HepG2 (cell line): ENCODE results near the gene RRBP1. TPM values are rescaled to one million over a fixed set of nuclear protein-coding genes. Genes with fewer than 3 reads are reported as not detected.

Experiments used
- ATAC-seq: fragments of 200-7000 bp; cut with Tn5 transposase; 3 replicates; pipeline ENCODE4 v1.9.1; 2020; ENCODE audit warnings: mild to moderate bottlenecking, moderate library complexity
- BruUV-seq: library from RNA; stranded (reverse); fragments of 400-500 nt; replicated peaks from 2 replicates; lab custom pipeline; 2021; lab: Mats Ljungman, UMichigan
- CTCF ChIA-PET: fragments of 300-600 bp; formaldehyde crosslinking; extraction: SDS; loops from one replicate; lab custom pipeline; 2021; ENCODE audit warnings: low total read pairs, inconsistent platforms, low intra/inter-chr PET ratio; lab: Yijun Ruan, JAX
- POLR2A ChIA-PET: fragments of 350-600 bp; sonication (Branson Sonifier 250); formaldehyde crosslinking; loops from one replicate; lab custom pipeline; 2020; ENCODE audit warnings: antibody characterized with exemption, inconsistent platforms; lab: Yijun Ruan, JAX
- DNase-seq: peaks from one replicate; pipeline ENCODE4 v3.0.0-alpha.2; 2015; ENCODE audit warnings: low spot score
- FAIRE-seq: peaks from 3 replicates; lab custom pipeline; 2011; peaks lifted over from hg19 to GRCh38; lab: Jason Lieb, UNC
- H2AFZ ChIP-seq: one replicate; pipeline ENCODE4 v1.6.1; 2011; ENCODE audit warnings: low read length, inconsistent platforms
- H3K27ac ChIP-seq: fragments of 300-600 bp; 3 replicates; pipeline ENCODE4 v1.8.0; 2011; ENCODE audit warnings: mixed run types, mild to moderate bottlenecking, mixed read lengths, low read length, inconsistent platforms; ENCODE audit not compliant: insufficient read depth; ENCODE audit errors: extremely low read length
- H3K27me3 ChIP-seq, 2 experiments: fragments of 200-600 bp in 1 of 2; 2 replicates in 1 of 2; 3 replicates in 1 of 2; pipeline versions ENCODE4 v1.6.0 to v1.8.0; 2011; ENCODE audit warnings: low read length in 2 of 2, mild to moderate bottlenecking in 2 of 2, moderate library complexity in 2 of 2, inconsistent platforms in 1 of 2; ENCODE audit not compliant: insufficient read depth in 2 of 2, control insufficient read depth in 1 of 2
- H3K36me3 ChIP-seq, 2 experiments: fragments of 200-600 bp in 1 of 2; replicated peaks in 1 of 2; 2 replicates in 1 of 2; 3 replicates in 1 of 2; pipeline versions ENCODE4 v1.5.1 to v1.8.0; 2011; ENCODE audit warnings: low read length in 2 of 2, inconsistent platforms in 1 of 2; ENCODE audit not compliant: insufficient read depth in 2 of 2, control insufficient read depth in 1 of 2
- H3K4me1 ChIP-seq: 2 replicates; pipeline ENCODE4 v1.5.1; 2012; ENCODE audit warnings: low read length, inconsistent platforms; ENCODE audit not compliant: insufficient read depth
- H3K4me2 ChIP-seq: 2 replicates; pipeline ENCODE4 v1.6.0; 2011; ENCODE audit warnings: low read depth, low read length, inconsistent platforms
- H3K4me3 ChIP-seq, 3 experiments: fragments of 200-600 bp in 1 of 3; sonication (generic), shearing (Covaris generic) in 1 of 3; replicated peaks in 1 of 3; 2 replicates each; pipeline ENCODE4 v1.5.1; 2011 to 2016; ENCODE audit warnings: low read length in 3 of 3, inconsistent platforms in 2 of 3, low read depth in 2 of 3, mild to moderate bottlenecking in 2 of 3, control low read depth in 1 of 3, mixed read lengths in 1 of 3; ENCODE audit not compliant: insufficient read depth in 1 of 3
- H3K79me2 ChIP-seq: one replicate; pipeline ENCODE4 v1.6.1; 2011; ENCODE audit warnings: low read length, inconsistent platforms; ENCODE audit not compliant: insufficient read depth
- H3K9ac ChIP-seq: 2 replicates; pipeline ENCODE4 v1.6.0; 2011; ENCODE audit warnings: mild to moderate bottlenecking, low read depth, low read length, inconsistent platforms; ENCODE audit not compliant: insufficient read depth
- H3K9me3 ChIP-seq: 2 replicates; pipeline ENCODE4 v1.5.1; 2012; ENCODE audit warnings: mild to moderate bottlenecking, low read length
- H4K20me1 ChIP-seq: 2 replicates; pipeline ENCODE4 v1.6.0; 2011; ENCODE audit warnings: inconsistent platforms, mild to moderate bottlenecking, low read length, moderate library complexity; ENCODE audit not compliant: insufficient read depth
- CCAR2 ChIP-seq: fragments of 200-400 bp; formaldehyde crosslinking; optimal IDR thresholded peaks from 2 replicates; pipeline ENCODE3; 2018; ENCODE audit warnings: low read depth, mild to moderate bottlenecking, low read length, moderate library complexity
- HNF4A ChIP-seq: sonication (generic); formaldehyde crosslinking; IDR thresholded peaks from 2 replicates; pipeline ENCODE4 v1.4.0; 2020; ENCODE audit warnings: missing genetic modification reagents
- IRF2 ChIP-seq: IDR thresholded peaks from 2 replicates; pipeline ENCODE4 v1.6.1; 2018; ENCODE audit warnings: missing genetic modification reagents, missing compliant biosample characterization
- KAT8 ChIP-seq: IDR thresholded peaks from 2 replicates; pipeline ENCODE4 v1.6.1; 2016; ENCODE audit warnings: missing genetic modification reagents, missing compliant biosample characterization
- MEIS2 ChIP-seq: sonication (generic); formaldehyde crosslinking; IDR thresholded peaks from 2 replicates; pipeline ENCODE4 v1.9.0; 2021; ENCODE audit warnings: mild to moderate bottlenecking, missing genetic modification reagents
- NR2F6 ChIP-seq, 2 experiments: IDR thresholded peaks; 2 replicates each; pipeline ENCODE4 v1.6.1; 2016; ENCODE audit warnings: antibody characterized with exemption in 1 of 2, mild to moderate bottlenecking in 1 of 2
- NRL ChIP-seq: sonication (generic); formaldehyde crosslinking; IDR thresholded peaks from 2 replicates; pipeline ENCODE4 v1.5.0; 2020; ENCODE audit warnings: missing genetic modification reagents, mild to moderate bottlenecking, moderate library complexity, borderline replicate concordance
- PHF21A ChIP-seq: sonication (generic); formaldehyde crosslinking; IDR thresholded peaks from 2 replicates; pipeline ENCODE4 v1.5.0; 2020; ENCODE audit warnings: mild to moderate bottlenecking, missing genetic modification reagents
- RBFOX2 ChIP-seq: fragments of 200-400 bp; formaldehyde crosslinking; IDR thresholded peaks from 2 replicates; pipeline ENCODE4 v1.6.1; 2017; ENCODE audit warnings: low read depth, mild to moderate bottlenecking, low read length
- SIN3B ChIP-seq: fragments of 150-350 bp; IDR thresholded peaks from 2 replicates; pipeline ENCODE4 v1.6.1; 2014; ENCODE audit warnings: low read length
- SMAD1 ChIP-seq: sonication (generic); formaldehyde crosslinking; IDR thresholded peaks from 2 replicates; pipeline ENCODE4 v1.4.0; 2020; ENCODE audit warnings: missing genetic modification reagents, low read depth, mild to moderate bottlenecking, borderline replicate concordance
- SSRP1 ChIP-seq: IDR thresholded peaks from 2 replicates; pipeline ENCODE4 v1.6.1; 2016; ENCODE audit warnings: control low read depth
- ZFP82 ChIP-seq: sonication (generic); formaldehyde crosslinking; IDR thresholded peaks from 2 replicates; pipeline ENCODE4 v1.5.1; 2020; ENCODE audit warnings: mild to moderate bottlenecking, missing genetic modification reagents, borderline replicate concordance
- ZNF232 ChIP-seq: sonication (generic); formaldehyde crosslinking; IDR thresholded peaks from 2 replicates; pipeline ENCODE4 v1.4.0; 2020; ENCODE audit warnings: missing genetic modification reagents, borderline replicate concordance
- ZNF546 ChIP-seq: sonication (generic); formaldehyde crosslinking; conservative IDR thresholded peaks from 2 replicates; pipeline ENCODE4 v1.8.1; 2023; ENCODE audit warnings: mild to moderate bottlenecking, missing genetic modification reagents
- ZNF550 ChIP-seq: sonication (generic); formaldehyde crosslinking; IDR thresholded peaks from 2 replicates; pipeline ENCODE4 v1.4.0; 2020; ENCODE audit warnings: mild to moderate bottlenecking, missing genetic modification reagents, borderline replicate concordance
- ZNF878 ChIP-seq: sonication (generic); formaldehyde crosslinking; IDR thresholded peaks from 2 replicates; pipeline ENCODE4 v1.8.1; 2023; ENCODE audit warnings: mild to moderate bottlenecking, missing genetic modification reagents, moderate library complexity
- ZSCAN21 ChIP-seq: sonication (generic); formaldehyde crosslinking; IDR thresholded peaks from 2 replicates; pipeline ENCODE4 v1.8.0; 2022; ENCODE audit warnings: mild to moderate bottlenecking, missing genetic modification reagents, moderate library complexity, borderline replicate concordance
- WGBS: methylation state at CpG from one replicate; pipeline ENCODE4 v1.1.6; 2017; ENCODE audit warnings: low lambda C conversion rate; 5-methylcytosine and 5-hydroxymethylcytosine counted together
- in situ Hi-C: cut with HindIII; loops from 2 replicates; pipeline ENCODE4 v1.10.0; 2017; ENCODE audit warnings: low pct_unique_long_range_greater_than_20kb; ENCODE audit not compliant: extremely low pct_ligation_motif_present
- intact Hi-C: fragments of 100-400 bp; cut with micrococcal nuclease; formaldehyde crosslinking; loops from one replicate; pipeline ENCODE4 v1.10.0; 2022; ENCODE audit not compliant: unreplicated experiment
- polyA plus RNA-seq, 8 experiments: library from polyadenylated mRNA; depleted of rRNA in 3 of 8; stranded (reverse) in 7 of 8; unstranded in 1 of 8; fragments of >200 nt; fragmentation: Illumina TruSeq in 4 of 8; extraction: Trizol in 4 of 8; gene quantifications; 2 replicates each; pipeline versions ENCODE4 v1.2.1 to v1.2.3, GENCODE V29; 2011 to 2016; ENCODE audit warnings: low read depth in 4 of 8, missing spikeins in 1 of 8, mixed read lengths in 1 of 8; ENCODE audit not compliant: insufficient read depth in 1 of 8
- total RNA-seq, 5 experiments: library from RNA; depleted of rRNA; stranded (reverse); fragments of >200 nt; fragmentation: Illumina TruSeq; extraction: Trizol; gene quantifications; 2 replicates each; pipeline ENCODE4 v1.2.3, GENCODE V29; 2016; ENCODE audit warnings: low read depth in 1 of 5
- TF ChIP-seq, protein P1 (sequence below): sonication (generic); formaldehyde crosslinking; IDR thresholded peaks from 2 replicates; pipeline ENCODE4 v1.4.0; 2020; ENCODE audit warnings: missing genetic modification reagents, borderline replicate concordance
- TF ChIP-seq, protein P2 (sequence below): IDR thresholded peaks from 2 replicates; pipeline ENCODE4 v1.4.0; 2020; ENCODE audit warnings: mild to moderate bottlenecking, missing genetic modification reagents

Gene RRBP1
- total and polyA plus RNA-seq, 2 of the 13 experiments (the other 11 are each of a cell fraction or from before 2014, with no cell fraction given), result 150 to 222 TPM

DNA sequence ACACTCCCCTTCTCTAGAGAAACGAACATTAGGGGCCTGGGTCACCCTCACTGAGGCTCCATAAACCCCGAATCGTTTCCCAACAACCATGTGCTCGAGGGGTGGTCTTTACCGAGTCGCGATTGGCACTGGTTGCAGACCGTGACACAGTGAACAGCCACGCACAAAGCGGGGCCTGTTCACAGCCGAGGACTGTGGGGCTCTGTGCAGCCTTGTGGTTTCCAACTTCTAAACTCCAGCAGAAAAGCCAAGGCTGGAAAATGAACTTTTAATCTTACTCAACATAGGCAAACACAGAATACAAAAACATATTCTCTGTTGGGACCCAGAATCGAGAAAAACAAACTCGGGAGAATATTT, 19.0 kb downstream of the RRBP1 start:
- DNase-seq (no peak), FAIRE-seq (no peak), ATAC-seq (peak; percentile 16)
- Histone ChIP-seq H3K27ac (peak overlapping the region; percentile 21), H3K4me3 (no peak overlapping the region), H3K4me2 (peak overlapping the region; percentile 2; the same call in 1 of the 2 replicates), H3K27me3 (no peaks in the 10 kb centered on the region), H2AFZ (no peak overlapping the region), H3K36me3 (peaks cover 33 to 65% of the 10 kb centered on the region in 2 experiments), H4K20me1 (peaks cover 93% of the 10 kb centered on the region), H3K9ac (no peak overlapping the region), H3K9me3 (no peaks in the 10 kb centered on the region), H3K79me2 (peaks cover 91% of the 10 kb centered on the region), H3K4me1 (peaks cover 58% of the 10 kb centered on the region)
- ChIA-PET CTCF (no interaction called here), POLR2A (interaction anchor here (1.0 kb wide), 1 partner anchor 196 kb away, joined by 5 read pairs; no protein-coding TSS in a partner anchor)
- intact Hi-C loops (no loop called here), in situ Hi-C loops (no loop called here)
- WGBS, result 70% methylated on average over 13 of the region's 13 CpGs
- no TSS peak for BruUV-seq
- no peak for TF ChIP-seq SIN3B
- TF ChIP-seq ZNF878 (CRISPR knock-in tag), result no peak
- TF ChIP-seq ZNF232 (CRISPR knock-in tag), result no peak
- TF ChIP-seq ZFP82 (CRISPR knock-in tag), result no peak
- TF ChIP-seq, protein P1, sequence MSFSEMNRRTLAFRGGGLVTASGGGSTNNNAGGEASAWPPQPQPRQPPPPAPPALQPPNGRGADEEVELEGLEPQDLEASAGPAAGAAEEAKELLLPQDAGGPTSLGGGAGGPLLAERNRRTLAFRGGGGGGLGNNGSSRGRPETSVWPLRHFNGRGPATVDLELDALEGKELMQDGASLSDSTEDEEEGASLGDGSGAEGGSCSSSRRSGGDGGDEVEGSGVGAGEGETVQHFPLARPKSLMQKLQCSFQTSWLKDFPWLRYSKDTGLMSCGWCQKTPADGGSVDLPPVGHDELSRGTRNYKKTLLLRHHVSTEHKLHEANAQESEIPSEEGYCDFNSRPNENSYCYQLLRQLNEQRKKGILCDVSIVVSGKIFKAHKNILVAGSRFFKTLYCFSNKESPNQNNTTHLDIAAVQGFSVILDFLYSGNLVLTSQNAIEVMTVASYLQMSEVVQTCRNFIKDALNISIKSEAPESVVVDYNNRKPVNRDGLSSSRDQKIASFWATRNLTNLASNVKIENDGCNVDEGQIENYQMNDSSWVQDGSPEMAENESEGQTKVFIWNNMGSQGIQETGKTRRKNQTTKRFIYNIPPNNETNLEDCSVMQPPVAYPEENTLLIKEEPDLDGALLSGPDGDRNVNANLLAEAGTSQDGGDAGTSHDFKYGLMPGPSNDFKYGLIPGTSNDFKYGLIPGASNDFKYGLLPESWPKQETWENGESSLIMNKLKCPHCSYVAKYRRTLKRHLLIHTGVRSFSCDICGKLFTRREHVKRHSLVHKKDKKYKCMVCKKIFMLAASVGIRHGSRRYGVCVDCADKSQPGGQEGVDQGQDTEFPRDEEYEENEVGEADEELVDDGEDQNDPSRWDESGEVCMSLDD (CRISPR knock-in tag), result no peak
- no peak for TF ChIP-seq CCAR2
- TF ChIP-seq SMAD1 (CRISPR knock-in tag), result no peak
- TF ChIP-seq ZSCAN21, result no peak
- TF ChIP-seq, protein P2, sequence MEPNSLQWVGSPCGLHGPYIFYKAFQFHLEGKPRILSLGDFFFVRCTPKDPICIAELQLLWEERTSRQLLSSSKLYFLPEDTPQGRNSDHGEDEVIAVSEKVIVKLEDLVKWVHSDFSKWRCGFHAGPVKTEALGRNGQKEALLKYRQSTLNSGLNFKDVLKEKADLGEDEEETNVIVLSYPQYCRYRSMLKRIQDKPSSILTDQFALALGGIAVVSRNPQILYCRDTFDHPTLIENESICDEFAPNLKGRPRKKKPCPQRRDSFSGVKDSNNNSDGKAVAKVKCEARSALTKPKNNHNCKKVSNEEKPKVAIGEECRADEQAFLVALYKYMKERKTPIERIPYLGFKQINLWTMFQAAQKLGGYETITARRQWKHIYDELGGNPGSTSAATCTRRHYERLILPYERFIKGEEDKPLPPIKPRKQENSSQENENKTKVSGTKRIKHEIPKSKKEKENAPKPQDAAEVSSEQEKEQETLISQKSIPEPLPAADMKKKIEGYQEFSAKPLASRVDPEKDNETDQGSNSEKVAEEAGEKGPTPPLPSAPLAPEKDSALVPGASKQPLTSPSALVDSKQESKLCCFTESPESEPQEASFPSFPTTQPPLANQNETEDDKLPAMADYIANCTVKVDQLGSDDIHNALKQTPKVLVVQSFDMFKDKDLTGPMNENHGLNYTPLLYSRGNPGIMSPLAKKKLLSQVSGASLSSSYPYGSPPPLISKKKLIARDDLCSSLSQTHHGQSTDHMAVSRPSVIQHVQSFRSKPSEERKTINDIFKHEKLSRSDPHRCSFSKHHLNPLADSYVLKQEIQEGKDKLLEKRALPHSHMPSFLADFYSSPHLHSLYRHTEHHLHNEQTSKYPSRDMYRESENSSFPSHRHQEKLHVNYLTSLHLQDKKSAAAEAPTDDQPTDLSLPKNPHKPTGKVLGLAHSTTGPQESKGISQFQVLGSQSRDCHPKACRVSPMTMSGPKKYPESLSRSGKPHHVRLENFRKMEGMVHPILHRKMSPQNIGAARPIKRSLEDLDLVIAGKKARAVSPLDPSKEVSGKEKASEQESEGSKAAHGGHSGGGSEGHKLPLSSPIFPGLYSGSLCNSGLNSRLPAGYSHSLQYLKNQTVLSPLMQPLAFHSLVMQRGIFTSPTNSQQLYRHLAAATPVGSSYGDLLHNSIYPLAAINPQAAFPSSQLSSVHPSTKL, result no peak
- TF ChIP-seq MEIS2 (CRISPR knock-in tag), result no peak
- no peak for TF ChIP-seq KAT8
- 0 out of 2 replicates have a peak, but pooled peaks have one; percentile 73 for TF ChIP-seq SSRP1 (CRISPR knock-in tag)
- no peak for TF ChIP-seq PHF21A (CRISPR knock-in tag)
- TF ChIP-seq NR2F6 (IDR thresholded peaks at IDR 0.05), result no peak
- TF ChIP-seq NR2F6 (CRISPR knock-in tag; IDR thresholded peaks at IDR 0.05), result no peak
- TF ChIP-seq NRL (CRISPR knock-in tag), result no peak
- TF ChIP-seq RBFOX2, result 0 out of 2 replicates have a peak, but pooled peaks have one; percentile 17
- TF ChIP-seq IRF2, result no peak
- no peak for TF ChIP-seq ZNF546
- no peak for TF ChIP-seq ZNF550 (CRISPR knock-in tag)
- 0 out of 2 replicates have a peak, but pooled peaks have one; percentile 10 for TF ChIP-seq HNF4A (CRISPR knock-in tag)
